ENCODE measurements around the gene DYNLL2. TPM values are rescaled to one million over a fixed set of nuclear protein-coding genes. Genes with fewer than 3 reads are reported as not detected.

DYNLL2 gene
- total RNA-seq, 2 experiments from 2014 or later: 12.4 to 22.5 TPM

DNA sequence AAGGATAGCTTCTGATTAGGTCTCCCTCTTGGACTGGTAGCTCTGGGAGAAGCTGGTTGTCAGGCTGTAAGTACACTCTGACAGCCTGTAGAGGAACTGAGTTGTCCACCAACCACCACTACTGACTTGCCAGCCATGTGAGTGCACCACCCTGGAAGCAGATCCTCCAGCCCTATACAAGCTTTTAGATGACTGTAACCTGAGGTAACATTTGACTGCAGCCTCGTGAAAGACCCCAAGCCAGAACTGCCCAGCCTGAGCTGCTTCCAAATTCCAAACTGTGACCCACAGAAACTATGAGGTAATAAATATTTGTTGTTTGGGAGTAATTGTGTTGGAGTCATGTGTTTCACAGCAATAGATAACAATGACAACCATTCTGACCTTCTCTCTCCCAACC is 30.8 kb upstream of the DYNLL2 start:
- Histone ChIP-seq H2AFZ (ENCODE audit: low read length) (no peak overlapping the region), H3K9me2 (ENCODE audit: insufficient read depth, low read length) (no peaks in the 10 kb centered on the region), H3K27ac (ENCODE audit: low read depth, low read length, poor library complexity, severe bottlenecking) (no peak overlapping the region), H3K79me2 (ENCODE audit: insufficient read depth, low read depth, low read length) (no peaks in the 10 kb centered on the region), H3K4me1 (ENCODE audit: insufficient read depth, low read length, poor library complexity, severe bottlenecking) (no peaks in the 10 kb centered on the region), H4K20me1 (ENCODE audit: insufficient read depth, low read length) (no peaks in the 10 kb centered on the region), H3K9me3 (ENCODE audit: low read length) (no peaks in the 10 kb centered on the region), H3K36me3 (ENCODE audit: insufficient read depth, low read length) (no peaks in the 10 kb centered on the region), H3K4me3 (ENCODE audit: low read depth, low read length, poor library complexity, severe bottlenecking) (no peak overlapping the region), H3K4me2 (ENCODE audit: low read length) (no peak overlapping the region)
- intact Hi-C loops (cut with micrococcal nuclease; ENCODE audit: unreplicated experiment): no loop called here
- BruUV-seq (replicated peaks): no TSS peak
- ChIA-PET CTCF (ENCODE audit: unreplicated experiment) (no interaction called here), POLR2A (interaction anchor here (1.2 kb wide), 1 partner anchor 14 kb away, joined by 3 read pairs; no protein-coding TSS in a partner anchor)
- TF ChIP-seq EZH2phosphoT487 (IDR thresholded peaks at IDR 0.05; ENCODE audit: borderline replicate concordance, low read depth, low read length) (no peak), CTCF (conservative IDR thresholded peaks at IDR 0.05; ENCODE audit: low read length) (no peak)
- no peak for DNase-seq (ENCODE audit: low spot score)

- Histone ChIP-seq H3K4me2 (ENCODE audit: low read length) (no peak overlapping the region), H3K79me2 (ENCODE audit: insufficient read depth, low read depth, low read length) (no peaks in the 10 kb centered on the region), H4K20me1 (ENCODE audit: insufficient read depth, low read length) (no peaks in the 10 kb centered on the region), H3K27ac (ENCODE audit: low read depth, low read length, poor library complexity, severe bottlenecking) (no peak overlapping the region), H3K4me3 (ENCODE audit: low read depth, low read length, poor library complexity, severe bottlenecking) (no peak overlapping the region), H2AFZ (ENCODE audit: low read length) (no peak overlapping the region), H3K4me1 (ENCODE audit: insufficient read depth, low read length, poor library complexity, severe bottlenecking) (no peaks in the 10 kb centered on the region), H3K36me3 (ENCODE audit: insufficient read depth, low read length) (no peaks in the 10 kb centered on the region), H3K9me2 (ENCODE audit: insufficient read depth, low read length) (no peaks in the 10 kb centered on the region), H3K9me3 (ENCODE audit: low read length) (no peaks in the 10 kb centered on the region)
- TF ChIP-seq CTCF (conservative IDR thresholded peaks at IDR 0.05; ENCODE audit: low read length) (no peak), EZH2phosphoT487 (IDR thresholded peaks at IDR 0.05; ENCODE audit: borderline replicate concordance, low read depth, low read length) (no peak)
- CTCF ChIA-PET (ENCODE audit: unreplicated experiment): no interaction called here
- POLR2A ChIA-PET: interaction anchor here (0.6 kb wide), 1 partner anchor 387 kb away, joined by 3 read pairs; no protein-coding TSS in a partner anchor
- DNase-seq (ENCODE audit: low spot score): no peak
- no TSS peak for BruUV-seq (replicated peaks)
- intact Hi-C loops (cut with micrococcal nuclease; ENCODE audit: unreplicated experiment): no loop called here
These were observed 30.1 kb upstream of the DYNLL2 start for GRCh38 chr17:58052945-58053715.

DNA sequence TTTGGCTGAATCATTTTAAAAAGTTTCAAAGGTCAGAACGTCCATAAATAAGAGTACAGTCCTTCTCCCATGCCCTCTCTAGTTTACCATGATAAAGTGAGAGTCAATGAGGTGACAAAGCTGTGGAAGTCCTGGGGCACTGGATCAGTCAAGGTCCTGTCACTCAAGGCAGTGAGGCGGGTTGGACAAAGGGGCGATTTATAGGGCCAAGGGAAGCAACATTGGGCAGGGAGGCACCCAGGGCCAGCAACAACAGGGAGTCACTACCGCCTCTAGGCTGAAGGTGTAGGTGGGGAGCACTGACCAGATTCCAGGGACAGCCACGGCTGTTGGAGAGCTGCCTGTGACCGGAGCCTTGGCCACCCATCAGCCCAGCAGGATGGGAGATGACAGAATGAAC is 28.6 kb upstream of the DYNLL2 start:
- TF ChIP-seq EZH2phosphoT487 (IDR thresholded peaks at IDR 0.05; ENCODE audit: borderline replicate concordance, low read depth, low read length) (no peak), CTCF (conservative IDR thresholded peaks at IDR 0.05; ENCODE audit: low read length) (no peak)
- Histone ChIP-seq H3K4me3 (ENCODE audit: low read depth, low read length, poor library complexity, severe bottlenecking) (no peak overlapping the region), H3K4me2 (ENCODE audit: low read length) (no peak overlapping the region), H3K4me1 (ENCODE audit: insufficient read depth, low read length, poor library complexity, severe bottlenecking) (no peaks in the 10 kb centered on the region), H4K20me1 (ENCODE audit: insufficient read depth, low read length) (no peaks in the 10 kb centered on the region), H3K9me3 (ENCODE audit: low read length) (no peaks in the 10 kb centered on the region), H3K27ac (ENCODE audit: low read depth, low read length, poor library complexity, severe bottlenecking) (no peak overlapping the region), H3K9me2 (ENCODE audit: insufficient read depth, low read length) (no peaks in the 10 kb centered on the region), H2AFZ (ENCODE audit: low read length) (no peak overlapping the region), H3K79me2 (ENCODE audit: insufficient read depth, low read depth, low read length) (no peaks in the 10 kb centered on the region), H3K36me3 (ENCODE audit: insufficient read depth, low read length) (no peaks in the 10 kb centered on the region)
- CTCF ChIA-PET (ENCODE audit: unreplicated experiment): no interaction called here
- intact Hi-C loops (cut with micrococcal nuclease; ENCODE audit: unreplicated experiment): no loop called here
- no peak for DNase-seq (ENCODE audit: low spot score)
- POLR2A ChIA-PET: no interaction called here
- BruUV-seq (replicated peaks): no TSS peak

Measured in OCI-LY7 (cell line).